SK-N-SH (cell line): ENCODE results near the gene NHS.

Experiments used
- FOXM1 ChIP-seq: IDR thresholded peaks from 2 replicates; pipeline ENCODE4 v1.4.0; 2012; ENCODE audit warnings: low read depth, mild to moderate bottlenecking
- POLR2AphosphoS5 ChIP-seq: IDR thresholded peaks from 2 replicates; pipeline ENCODE4 v1.6.1; 2012; ENCODE audit warnings: low read depth, low read length
- RXRA ChIP-seq: IDR thresholded peaks from 2 replicates; pipeline ENCODE4 v1.4.0; 2012; ENCODE audit warnings: low read depth, mild to moderate bottlenecking, borderline replicate concordance
- TF ChIP-seq, protein P1 (sequence below): fragments of 200-600 bp; sonication (generic); IDR thresholded peaks from 2 replicates; pipeline ENCODE4 v1.6.1; 2017; ENCODE audit warnings: antibody characterized with exemption, mild to moderate bottlenecking, moderate library complexity
- TF ChIP-seq, protein P2 (sequence below): IDR thresholded peaks from 2 replicates; pipeline ENCODE4 v1.4.0; 2012; ENCODE audit warnings: low read depth

DNA sequence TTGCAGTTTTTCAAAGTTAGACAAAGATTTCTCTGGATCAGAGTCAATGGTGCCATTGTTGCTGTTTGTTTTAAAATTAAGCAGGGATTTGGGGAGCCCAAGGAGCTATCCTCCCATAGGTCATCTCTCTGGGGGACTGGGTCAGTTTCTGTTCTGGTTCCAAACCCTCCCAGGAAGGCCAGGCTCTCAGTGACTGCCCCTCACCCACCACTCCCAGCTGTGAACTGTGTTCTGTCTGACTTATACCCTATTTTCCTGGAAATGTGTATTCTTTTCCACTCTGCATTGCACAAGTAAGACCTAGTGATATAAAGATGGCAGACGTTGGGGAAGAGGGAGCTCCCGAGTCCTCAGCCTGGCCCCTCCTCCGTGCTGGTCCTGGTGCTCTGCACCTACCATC is 65.8 kb downstream of the NHS start:
- no peak for TF ChIP-seq RXRA
- TF ChIP-seq FOXM1, result no peak
- TF ChIP-seq, protein P1, sequence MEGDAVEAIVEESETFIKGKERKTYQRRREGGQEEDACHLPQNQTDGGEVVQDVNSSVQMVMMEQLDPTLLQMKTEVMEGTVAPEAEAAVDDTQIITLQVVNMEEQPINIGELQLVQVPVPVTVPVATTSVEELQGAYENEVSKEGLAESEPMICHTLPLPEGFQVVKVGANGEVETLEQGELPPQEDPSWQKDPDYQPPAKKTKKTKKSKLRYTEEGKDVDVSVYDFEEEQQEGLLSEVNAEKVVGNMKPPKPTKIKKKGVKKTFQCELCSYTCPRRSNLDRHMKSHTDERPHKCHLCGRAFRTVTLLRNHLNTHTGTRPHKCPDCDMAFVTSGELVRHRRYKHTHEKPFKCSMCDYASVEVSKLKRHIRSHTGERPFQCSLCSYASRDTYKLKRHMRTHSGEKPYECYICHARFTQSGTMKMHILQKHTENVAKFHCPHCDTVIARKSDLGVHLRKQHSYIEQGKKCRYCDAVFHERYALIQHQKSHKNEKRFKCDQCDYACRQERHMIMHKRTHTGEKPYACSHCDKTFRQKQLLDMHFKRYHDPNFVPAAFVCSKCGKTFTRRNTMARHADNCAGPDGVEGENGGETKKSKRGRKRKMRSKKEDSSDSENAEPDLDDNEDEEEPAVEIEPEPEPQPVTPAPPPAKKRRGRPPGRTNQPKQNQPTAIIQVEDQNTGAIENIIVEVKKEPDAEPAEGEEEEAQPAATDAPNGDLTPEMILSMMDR, result no peak
- TF ChIP-seq, protein P2, sequence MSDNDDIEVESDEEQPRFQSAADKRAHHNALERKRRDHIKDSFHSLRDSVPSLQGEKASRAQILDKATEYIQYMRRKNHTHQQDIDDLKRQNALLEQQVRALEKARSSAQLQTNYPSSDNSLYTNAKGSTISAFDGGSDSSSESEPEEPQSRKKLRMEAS, result no peak
- no peak for TF ChIP-seq POLR2AphosphoS5
